HUES48 (cell line): Measurements from ENCODE around the gene RBM26.

Experiments used
- H3K27ac ChIP-seq: one replicate; pipeline ENCODE4 v1.7.0; 2013; ENCODE audit warnings: low read depth, low read length, inconsistent platforms
- H3K27me3 ChIP-seq: 2 replicates; pipeline ENCODE4 v1.6.1; 2013; ENCODE audit warnings: mild to moderate bottlenecking, low read length; ENCODE audit not compliant: control insufficient read depth, insufficient read depth
- H3K36me3 ChIP-seq: 2 replicates; pipeline ENCODE4 v1.6.1; 2013; ENCODE audit warnings: low read length; ENCODE audit not compliant: control insufficient read depth, insufficient read depth
- H3K4me1 ChIP-seq: 2 replicates; pipeline ENCODE4 v1.6.1; 2013; ENCODE audit warnings: mild to moderate bottlenecking, low read length; ENCODE audit not compliant: control insufficient read depth, insufficient read depth
- H3K4me3 ChIP-seq: 2 replicates; pipeline ENCODE4 v1.5.1; 2013; ENCODE audit warnings: mild to moderate bottlenecking, low read depth, low read length
- H3K9ac ChIP-seq: 2 replicates; pipeline ENCODE4 v1.6.1; 2013; ENCODE audit warnings: mild to moderate bottlenecking, low read depth, low read length, moderate library complexity
- H3K9me3 ChIP-seq: 2 replicates; pipeline ENCODE4 v1.6.1; 2013; ENCODE audit warnings: low read length; ENCODE audit not compliant: control insufficient read depth, insufficient read depth

The RBM26 gene

DNA sequence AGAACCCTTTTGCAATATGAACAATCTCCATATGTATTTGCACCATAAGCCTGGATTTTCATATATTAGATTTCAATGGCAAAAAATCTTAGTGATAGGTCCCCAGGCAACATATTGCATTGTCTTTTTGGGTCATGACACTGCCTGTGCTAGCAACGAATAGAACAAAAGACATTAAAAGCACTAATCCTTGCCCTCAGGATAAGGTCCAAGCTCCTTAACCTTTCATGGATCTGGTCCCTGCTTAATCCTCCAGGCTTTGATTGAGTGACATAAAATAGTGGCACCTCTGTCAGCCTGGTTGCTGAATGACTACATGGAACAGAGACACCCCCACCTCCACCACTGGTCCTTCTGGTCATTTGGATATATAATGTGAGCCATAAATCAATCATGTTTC, 134.4 kb downstream of the RBM26 start:
- Histone ChIP-seq H3K27ac (no peak overlapping the region), H3K4me1 (peaks cover 28% of the 10 kb centered on the region; the same call in 1 of the 2 replicates), H3K9ac (no peak overlapping the region), H3K9me3 (peaks cover 14% of the 10 kb centered on the region; the same call in 1 of the 2 replicates), H3K27me3 (no peaks in the 10 kb centered on the region), H3K4me3 (no peak overlapping the region), H3K36me3 (no peaks in the 10 kb centered on the region)

- H3K27ac ChIP-seq = no peak overlapping the region
- no peaks in the 10 kb centered on the region for H3K27me3 ChIP-seq
- H3K9me3 ChIP-seq = peaks cover 14% of the 10 kb centered on the region; the same call in 1 of the 2 replicates
- H3K9ac ChIP-seq = no peak overlapping the region
- no peak overlapping the region for H3K4me3 ChIP-seq
- H3K4me1 ChIP-seq = peaks cover 28% of the 10 kb centered on the region; the same call in 1 of the 2 replicates
- H3K36me3 ChIP-seq = no peaks in the 10 kb centered on the region
These were observed 135.2 kb downstream of the RBM26 start for GRCh38 chr13:79270859-79271258.
